Thyroid gland (tissue), 4 donors: Measurements from ENCODE around the gene CHM. TPM values are rescaled to one million over a fixed set of nuclear protein-coding genes. Genes with fewer than 3 reads are reported as not detected.
"Not testable (repeated sequence)": the region's sequence is repeated elsewhere in the genome, so short reads cannot be mapped to it uniquely, and the experiment has no call there.

Experiments used
- DNase-seq, 2 donors: peaks; one replicate each; pipeline ENCODE4 v3.0.0-alpha.2; 2019
- H3K27ac ChIP-seq, 3 donors: fragments of 200-600 bp; sonication (generic); 1 replicate in 2 of 3; 2 replicates in 1 of 3; pipeline ENCODE4 v1.5.1; 2016 to 2019; ENCODE audit warnings: mild to moderate bottlenecking in 1 of 3, moderate library complexity in 1 of 3
- H3K27me3 ChIP-seq: fragments of 200-600 bp; sonication (generic); one replicate; pipeline ENCODE4 v1.5.1; 2019
- H3K36me3 ChIP-seq, 2 donors: fragments of 200-600 bp; sonication (generic); one replicate each; pipeline ENCODE4 v1.5.1; 2016 to 2019
- H3K4me1 ChIP-seq, 2 donors: fragments of 200-600 bp; sonication (generic); one replicate each; pipeline ENCODE4 v1.5.1; 2017 to 2019
- H3K4me3 ChIP-seq, 3 donors: fragments of 200-600 bp; sonication (generic); replicated peaks in 1 of 3; 1 replicate in 2 of 3; 2 replicates in 1 of 3; pipeline ENCODE4 v1.5.1; 2016; ENCODE audit warnings: mild to moderate bottlenecking in 1 of 3
- H3K9me3 ChIP-seq: fragments of 200-600 bp; sonication (generic); one replicate; pipeline ENCODE4 v1.5.1; 2017
- POLR2A ChIP-seq, 2 donors: fragments of 450-650 bp; IDR thresholded peaks; one replicate each; pipeline ENCODE4 v1.6.1; 2017; ENCODE audit warnings: antibody characterized with exemption in 2 of 2, mild to moderate bottlenecking in 2 of 2, moderate library complexity in 1 of 2
- WGBS, 2 donors: methylation state at CpG; one replicate each; pipeline ENCODE4 v1.1.5; 2017; 5-methylcytosine and 5-hydroxymethylcytosine counted together
- intact Hi-C: fragments of 100-400 bp; cut with DNase I; formaldehyde crosslinking; loops from one replicate; pipeline ENCODE4 v1.15.1; 2023
- total RNA-seq, 4 donors: library from RNA; depleted of rRNA; stranded (reverse); fragments of >200 nt; gene quantifications; one replicate each; pipeline ENCODE4 v1.2.3, GENCODE V29; 2016
- TF ChIP-seq, protein P1 (sequence below), 6 experiments: fragments of 200-600 bp in 3 of 6; fragments of 450-650 bp in 3 of 6; sonication (generic) in 3 of 6; IDR thresholded peaks; one replicate each; pipeline ENCODE4 v1.5.1; 2016 to 2019; ENCODE audit warnings: antibody characterized with exemption in 6 of 6, mild to moderate bottlenecking in 2 of 6, inconsistent platforms in 1 of 6, moderate library complexity in 1 of 6

The CHM gene
- total RNA-seq, 4 donors from 2014 or later, result 25.1 to 33.6 (median 30.8) TPM

GRCh38 chrX:85992811-85993229, 54.5 kb downstream of the CHM start:
- Histone ChIP-seq H3K9me3 (no peaks in the 10 kb centered on the region), H3K27me3 (no peaks in the 10 kb centered on the region), H3K4me1 (no peaks in the 10 kb centered on the region), H3K27ac (no peak overlapping the region), H3K4me3 (no peak overlapping the region), H3K36me3 (no peaks in the 10 kb centered on the region)
- no peak for DNase-seq
- intact Hi-C loops, result no loop called here
- 74 to 86% methylated on average over 3 of the region's 3 CpGs for WGBS, 2 donors
- TF ChIP-seq, protein P1, sequence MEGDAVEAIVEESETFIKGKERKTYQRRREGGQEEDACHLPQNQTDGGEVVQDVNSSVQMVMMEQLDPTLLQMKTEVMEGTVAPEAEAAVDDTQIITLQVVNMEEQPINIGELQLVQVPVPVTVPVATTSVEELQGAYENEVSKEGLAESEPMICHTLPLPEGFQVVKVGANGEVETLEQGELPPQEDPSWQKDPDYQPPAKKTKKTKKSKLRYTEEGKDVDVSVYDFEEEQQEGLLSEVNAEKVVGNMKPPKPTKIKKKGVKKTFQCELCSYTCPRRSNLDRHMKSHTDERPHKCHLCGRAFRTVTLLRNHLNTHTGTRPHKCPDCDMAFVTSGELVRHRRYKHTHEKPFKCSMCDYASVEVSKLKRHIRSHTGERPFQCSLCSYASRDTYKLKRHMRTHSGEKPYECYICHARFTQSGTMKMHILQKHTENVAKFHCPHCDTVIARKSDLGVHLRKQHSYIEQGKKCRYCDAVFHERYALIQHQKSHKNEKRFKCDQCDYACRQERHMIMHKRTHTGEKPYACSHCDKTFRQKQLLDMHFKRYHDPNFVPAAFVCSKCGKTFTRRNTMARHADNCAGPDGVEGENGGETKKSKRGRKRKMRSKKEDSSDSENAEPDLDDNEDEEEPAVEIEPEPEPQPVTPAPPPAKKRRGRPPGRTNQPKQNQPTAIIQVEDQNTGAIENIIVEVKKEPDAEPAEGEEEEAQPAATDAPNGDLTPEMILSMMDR (IDR thresholded peaks at IDR 0.05), result no peak
- no peak for TF ChIP-seq POLR2A (IDR thresholded peaks at IDR 0.05)

- no peaks in the 10 kb centered on the region for H3K36me3 ChIP-seq
- H3K27me3 ChIP-seq, result no peaks in the 10 kb centered on the region
- WGBS, 2 donors, result 55 to 94% methylated on average over 3 of the region's 3 CpGs
- DNase-seq, result no peak
- no peak overlapping the region for H3K4me3 ChIP-seq
- intact Hi-C loops, result no loop called here
- TF ChIP-seq, protein P1 (IDR thresholded peaks at IDR 0.05), result no peak
- no peak for TF ChIP-seq POLR2A (IDR thresholded peaks at IDR 0.05)
- H3K27ac ChIP-seq, result no peak overlapping the region
- H3K4me1 ChIP-seq, result no peaks in the 10 kb centered on the region
- H3K9me3 ChIP-seq, result no peaks in the 10 kb centered on the region
Measured at GRCh38 chrX:85988353-85988752, 59.0 kb downstream of the CHM start.

DNA sequence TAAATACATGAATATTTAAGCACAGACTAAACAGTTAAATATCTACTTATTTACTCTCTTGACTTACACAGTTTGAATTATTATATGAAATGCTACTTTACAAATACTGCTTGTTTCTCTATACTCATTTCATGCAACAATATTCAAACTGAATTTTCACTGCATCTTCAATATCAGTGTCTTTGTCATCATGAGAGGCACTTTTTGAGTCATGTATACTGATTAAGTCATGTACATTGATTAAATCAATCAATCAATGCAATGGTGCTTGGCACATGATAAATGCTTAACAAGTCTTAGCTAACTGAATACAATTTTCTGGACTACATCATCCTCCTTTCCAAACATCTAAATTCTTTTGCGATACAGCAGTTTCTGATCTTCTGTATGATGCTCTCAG, 67.1 kb downstream of the CHM start:
- Histone ChIP-seq H3K27ac (no peak overlapping the region), H3K4me3 (no peak overlapping the region), H3K9me3 (no peaks in the 10 kb centered on the region), H3K36me3 (no peaks in the 10 kb centered on the region), H3K4me1 (no peaks in the 10 kb centered on the region), H3K27me3 (no peaks in the 10 kb centered on the region)
- WGBS, 2 donors, result 93 to 100% methylated on average over 1 of the region's 1 CpG
- DNase-seq, result no peak
- intact Hi-C loops, result no loop called here
- TF ChIP-seq, protein P1 (IDR thresholded peaks at IDR 0.05), result no peak
- TF ChIP-seq POLR2A (IDR thresholded peaks at IDR 0.05), result no peak

- no peak for DNase-seq
- TF ChIP-seq POLR2A (IDR thresholded peaks at IDR 0.05), result no peak
- TF ChIP-seq, protein P1 (IDR thresholded peaks at IDR 0.05), result no peak
- 87 to 91% methylated on average over 3 of the region's 3 CpGs for WGBS, 2 donors
Measured at GRCh38 chrX:85977218-85977617, 70.1 kb downstream of the CHM start.

GRCh38 chrX:85972351-85972750, 75.0 kb downstream of the CHM start:
- DNase-seq, H3K9me3 ChIP-seq, H3K4me1 ChIP-seq, H3K27ac ChIP-seq, intact Hi-C loops, H3K36me3 ChIP-seq, H3K27me3 ChIP-seq, H3K4me3 ChIP-seq: not testable (repeated sequence)
- no CpG with 5 or more reads among the region's 33 CpGs for WGBS, 2 donors

More at GRCh38 chrX:85977218-85977617, 70.1 kb downstream of the CHM start:
- Histone ChIP-seq H3K27me3 (no peaks in the 10 kb centered on the region), H3K27ac (no peak overlapping the region), H3K9me3 (no peaks in the 10 kb centered on the region), H3K4me3 (no peak overlapping the region), H3K36me3 (no peaks in the 10 kb centered on the region), H3K4me1 (no peaks in the 10 kb centered on the region)
- intact Hi-C loops, result no loop called here

- WGBS, 2 donors, result 45 to 99% methylated on average over 2 of the region's 2 CpGs
- H3K27ac ChIP-seq, result no peak overlapping the region
- no peaks in the 10 kb centered on the region for H3K27me3 ChIP-seq
- intact Hi-C loops, result no loop called here
- no peak overlapping the region for H3K4me3 ChIP-seq
- no peaks in the 10 kb centered on the region for H3K9me3 ChIP-seq
- H3K36me3 ChIP-seq, result no peaks in the 10 kb centered on the region
- DNase-seq, result no peak
- TF ChIP-seq POLR2A (IDR thresholded peaks at IDR 0.05), result no peak
- TF ChIP-seq, protein P1 (IDR thresholded peaks at IDR 0.05), result no peak
- no peaks in the 10 kb centered on the region for H3K4me1 ChIP-seq
Measured at GRCh38 chrX:85964744-85965143, 82.6 kb downstream of the CHM start.
